K562 treated with DMSO at 1 percent for 24 hours (cell line): Measurements from ENCODE around the gene FAT3. TPM values are rescaled to one million over a fixed set of nuclear protein-coding genes. Genes with fewer than 3 reads are reported as not detected.

ENCODE experiments used
- total RNA-seq: library from RNA; unstranded; fragments of 300-600 nt; gene quantifications from 2 replicates; pipeline ENCODE4 v1.2.3, GENCODE V29; 2022; ENCODE audit warnings: low read depth; ENCODE audit not compliant: insufficient read depth

Gene FAT3
- 0.05 and 0.31 TPM in 2 replicates for total RNA-seq

GRCh38 chr11:92224407-92225124, at the start of gene FAT3:
FAT3 (plus strand) TSS chr11:92224818; CDS start chr11:92352113, 127,295 bp downstream.

